Subcutaneous adipose tissue (tissue), 4 donors: Measurements from ENCODE around the gene CDK17. TPM values are rescaled to one million over a fixed set of nuclear protein-coding genes. Genes with fewer than 3 reads are reported as not detected.

Source experiments
- CTCF ChIP-seq: fragments of 450-650 bp; IDR thresholded peaks from one replicate; pipeline ENCODE4 v1.5.1; 2016; ENCODE audit warnings: low read depth, mild to moderate bottlenecking, control low read depth, antibody characterized with exemption, moderate library complexity
- total RNA-seq, 4 donors: library from RNA; depleted of rRNA; stranded (reverse); fragments of >200 nt; gene quantifications; one replicate each; pipeline ENCODE4 v1.1.0, GENCODE V29; 2016

Gene CDK17
- total RNA-seq, 4 donors from 2014 or later: 54.7 to 83.5 (median 63.2) TPM

GRCh38 chr12:96285158-96285557 is 115.1 kb downstream of the CDK17 start:
- no peak for TF ChIP-seq CTCF

GRCh38 chr12:96274331-96274730 is 125.9 kb downstream of the CDK17 start:
- no peak for TF ChIP-seq CTCF

- TF ChIP-seq CTCF: no peak
Observed at GRCh38 chr12:96271469-96272199, 128.6 kb downstream of the CDK17 start.

GRCh38 chr12:96266238-96266637 is 134.0 kb downstream of the CDK17 start:
- TF ChIP-seq CTCF: no peak

GRCh38 chr12:96265836-96266235 is 134.4 kb downstream of the CDK17 start:
- no peak for TF ChIP-seq CTCF

GRCh38 chr12:96265400-96265799 is 134.8 kb downstream of the CDK17 start:
- no peak for TF ChIP-seq CTCF

GRCh38 chr12:96263449-96263902 is 136.8 kb downstream of the CDK17 start:
- TF ChIP-seq CTCF: no peak
